Endothelial cell (in vitro differentiated cells): ENCODE results near the gene CLIP4. TPM values are rescaled to one million over a fixed set of nuclear protein-coding genes. Genes with fewer than 3 reads are reported as not detected.

ENCODE experiments used
- DNase-seq: peaks from one replicate; pipeline ENCODE4 v3.0.0; 2021; ENCODE audit warnings: low spot score
- H3K27ac Mint-ChIP-seq: one replicate; pipeline ENCODE4 v1.8.0; 2021; ENCODE audit warnings: mixed read lengths, inconsistent platforms; ENCODE audit not compliant: unreplicated experiment
- H3K27me3 Mint-ChIP-seq: one replicate; pipeline ENCODE4 v1.8.0; 2021; ENCODE audit warnings: mild to moderate bottlenecking, moderate library complexity, mixed read lengths, inconsistent platforms; ENCODE audit not compliant: unreplicated experiment
- H3K36me3 Mint-ChIP-seq: one replicate; pipeline ENCODE4 v1.8.0; 2021; ENCODE audit warnings: mild to moderate bottlenecking, low read depth, mixed read lengths, inconsistent platforms; ENCODE audit not compliant: unreplicated experiment
- H3K4me1 Mint-ChIP-seq: one replicate; pipeline ENCODE4 v1.8.0; 2021; ENCODE audit warnings: mild to moderate bottlenecking, mixed read lengths, inconsistent platforms; ENCODE audit not compliant: unreplicated experiment
- H3K4me3 Mint-ChIP-seq: one replicate; pipeline ENCODE4 v1.8.0; 2021; ENCODE audit warnings: mild to moderate bottlenecking, mixed read lengths, inconsistent platforms; ENCODE audit not compliant: unreplicated experiment
- H3K9me3 Mint-ChIP-seq: one replicate; pipeline ENCODE4 v1.8.0; 2021; ENCODE audit warnings: mixed read lengths, inconsistent platforms; ENCODE audit not compliant: unreplicated experiment
- total RNA-seq: library from RNA; stranded (reverse); fragmentation: NEBNext Ultra II Directional; extraction: Animal tissue kit (Norgen Biotek cat#: 25700); gene quantifications from one replicate; pipeline ENCODE4 v1.2.1, GENCODE V29; 2021; ENCODE audit not compliant: unreplicated experiment
- TF ChIP-seq, protein P1 (sequence below): fragments of 200-600 bp; sonication (generic); IDR thresholded peaks from one replicate; pipeline ENCODE4 v1.5.0; 2021; ENCODE audit warnings: antibody characterized with exemption; ENCODE audit not compliant: unreplicated experiment

Gene CLIP4
- total RNA-seq, 1 donor from 2014 or later, result 0.46 TPM

DNA sequence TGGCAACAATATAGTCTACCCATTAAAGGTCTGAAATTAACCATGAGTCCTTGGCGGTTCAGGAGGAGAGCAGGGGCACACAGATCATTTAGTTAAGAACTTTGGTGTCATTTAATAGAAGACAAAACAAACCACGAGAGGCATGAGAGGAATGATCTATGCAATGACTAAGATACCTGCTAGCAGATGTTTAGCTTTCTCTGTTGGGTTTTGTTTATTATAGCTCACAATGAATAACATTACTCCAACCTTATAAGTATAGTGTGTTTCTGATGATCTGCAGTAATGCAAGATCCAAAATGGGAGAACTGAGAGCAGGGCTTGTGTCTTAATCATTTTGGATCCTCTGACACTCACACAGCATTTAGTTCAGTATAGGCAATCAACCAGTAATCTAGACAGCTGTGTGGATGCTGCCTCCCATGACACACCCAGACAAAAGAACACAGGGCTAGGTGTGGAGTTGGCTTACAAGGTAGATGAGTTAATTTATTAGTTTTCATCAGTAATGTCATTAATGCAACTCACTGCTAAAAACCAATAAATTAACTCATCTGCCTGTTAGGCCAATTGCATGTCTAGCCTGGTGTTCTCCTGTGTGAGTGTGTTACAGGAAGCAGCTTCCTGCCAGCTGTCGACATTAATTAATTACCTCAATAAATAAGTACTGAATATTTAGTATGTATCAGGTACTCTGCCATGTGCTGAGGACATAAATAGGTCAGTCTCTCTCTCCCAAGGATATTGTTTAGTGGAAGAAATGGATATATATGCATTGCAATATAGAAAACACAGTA lies 92.3 kb downstream of the CLIP4 start:
- Mint-ChIP-seq H3K36me3 (no peaks in the 10 kb centered on the region), H3K27me3 (no peaks in the 10 kb centered on the region), H3K9me3 (no peaks in the 10 kb centered on the region), H3K27ac (no peak overlapping the region), H3K4me3 (no peak overlapping the region), H3K4me1 (peaks cover 6% of the 10 kb centered on the region)
- TF ChIP-seq, protein P1, sequence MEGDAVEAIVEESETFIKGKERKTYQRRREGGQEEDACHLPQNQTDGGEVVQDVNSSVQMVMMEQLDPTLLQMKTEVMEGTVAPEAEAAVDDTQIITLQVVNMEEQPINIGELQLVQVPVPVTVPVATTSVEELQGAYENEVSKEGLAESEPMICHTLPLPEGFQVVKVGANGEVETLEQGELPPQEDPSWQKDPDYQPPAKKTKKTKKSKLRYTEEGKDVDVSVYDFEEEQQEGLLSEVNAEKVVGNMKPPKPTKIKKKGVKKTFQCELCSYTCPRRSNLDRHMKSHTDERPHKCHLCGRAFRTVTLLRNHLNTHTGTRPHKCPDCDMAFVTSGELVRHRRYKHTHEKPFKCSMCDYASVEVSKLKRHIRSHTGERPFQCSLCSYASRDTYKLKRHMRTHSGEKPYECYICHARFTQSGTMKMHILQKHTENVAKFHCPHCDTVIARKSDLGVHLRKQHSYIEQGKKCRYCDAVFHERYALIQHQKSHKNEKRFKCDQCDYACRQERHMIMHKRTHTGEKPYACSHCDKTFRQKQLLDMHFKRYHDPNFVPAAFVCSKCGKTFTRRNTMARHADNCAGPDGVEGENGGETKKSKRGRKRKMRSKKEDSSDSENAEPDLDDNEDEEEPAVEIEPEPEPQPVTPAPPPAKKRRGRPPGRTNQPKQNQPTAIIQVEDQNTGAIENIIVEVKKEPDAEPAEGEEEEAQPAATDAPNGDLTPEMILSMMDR, result no peak
- DNase-seq, result no peak

- DNase-seq, result no peak
- H3K27me3 Mint-ChIP-seq, result no peaks in the 10 kb centered on the region
- TF ChIP-seq, protein P1, result no peak
- peaks cover 3% of the 10 kb centered on the region for H3K4me1 Mint-ChIP-seq
- no peak overlapping the region for H3K27ac Mint-ChIP-seq
- no peaks in the 10 kb centered on the region for H3K9me3 Mint-ChIP-seq
- no peaks in the 10 kb centered on the region for H3K36me3 Mint-ChIP-seq
- H3K4me3 Mint-ChIP-seq, result no peak overlapping the region
Measured at GRCh38 chr2:29209551-29209950, 94.3 kb downstream of the CLIP4 start.

DNA sequence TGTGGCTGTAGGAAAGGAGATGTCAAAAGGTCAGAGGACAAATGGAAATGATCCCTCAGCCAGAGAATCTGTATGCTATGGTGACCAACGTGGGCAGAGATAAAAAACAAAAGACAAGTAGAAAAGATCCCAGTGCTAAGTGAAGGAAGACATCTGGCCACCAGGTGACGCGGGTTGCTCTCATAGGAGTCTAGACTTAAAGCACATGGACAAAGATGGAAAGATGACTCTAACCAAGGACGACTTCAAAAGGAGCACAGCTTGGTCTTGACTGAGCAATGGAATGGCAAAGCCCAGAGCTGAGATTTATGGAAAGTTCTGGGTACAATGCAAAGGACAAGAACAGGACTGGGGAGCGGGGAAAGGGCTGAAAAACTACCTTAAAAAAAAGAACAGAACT lies 96.8 kb downstream of the CLIP4 start:
- H3K9me3 Mint-ChIP-seq, result no peaks in the 10 kb centered on the region
- H3K4me3 Mint-ChIP-seq, result no peak overlapping the region
- DNase-seq, result no peak
- no peaks in the 10 kb centered on the region for H3K27me3 Mint-ChIP-seq
- H3K27ac Mint-ChIP-seq, result no peak overlapping the region
- TF ChIP-seq, protein P1, result no peak
- peaks cover 3% of the 10 kb centered on the region for H3K4me1 Mint-ChIP-seq
- H3K36me3 Mint-ChIP-seq, result no peaks in the 10 kb centered on the region

GRCh38 chr2:29213888-29214291 lies 98.7 kb downstream of the CLIP4 start:
- H3K27ac Mint-ChIP-seq, result no peak overlapping the region
- no peaks in the 10 kb centered on the region for H3K36me3 Mint-ChIP-seq
- peaks cover 3% of the 10 kb centered on the region for H3K27me3 Mint-ChIP-seq
- TF ChIP-seq, protein P1, result no peak
- H3K4me3 Mint-ChIP-seq, result no peak overlapping the region
- peaks cover 3% of the 10 kb centered on the region for H3K4me1 Mint-ChIP-seq
- DNase-seq, result no peak
- no peaks in the 10 kb centered on the region for H3K9me3 Mint-ChIP-seq

DNA sequence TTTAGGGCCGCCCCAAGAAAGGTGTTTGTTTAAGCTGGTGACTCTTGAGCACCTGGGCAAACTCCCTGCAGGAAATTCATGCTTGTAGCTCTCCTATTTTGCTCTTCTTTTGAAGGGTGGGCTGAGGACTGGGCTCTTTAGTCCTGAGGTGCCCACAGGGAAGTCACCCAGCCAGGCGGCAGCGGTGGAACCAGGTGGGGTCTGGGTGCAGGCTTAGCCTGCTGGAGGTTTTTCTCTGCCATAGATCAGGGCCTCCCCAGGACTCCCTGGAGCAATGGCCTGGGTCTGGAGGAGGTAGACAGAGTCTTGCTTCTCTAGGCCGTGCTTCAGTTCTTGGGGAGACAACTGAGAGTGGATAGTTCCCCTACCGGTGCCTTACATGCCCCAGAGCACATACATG lies 99.9 kb downstream of the CLIP4 start:
- Mint-ChIP-seq H3K27ac (no peak overlapping the region), H3K9me3 (no peaks in the 10 kb centered on the region), H3K27me3 (peaks cover 5% of the 10 kb centered on the region), H3K36me3 (no peaks in the 10 kb centered on the region), H3K4me3 (no peak overlapping the region), H3K4me1 (peaks cover 3% of the 10 kb centered on the region)
- DNase-seq, result no peak
- TF ChIP-seq, protein P1, result no peak
